IMR-90 (cell line): ENCODE data around the gene CACNB2.
"Not testable (repeated sequence)": the region's sequence is repeated elsewhere in the genome, so short reads cannot be mapped to it uniquely, and the experiment has no call there.

Experiments used
- BHLHE40 ChIP-seq: fragments of 150-350 bp; IDR thresholded peaks from 2 replicates; pipeline ENCODE4 v1.6.1; 2016; ENCODE audit warnings: mild to moderate bottlenecking, low read depth, low read length
- CHD1 ChIP-seq: IDR thresholded peaks from 2 replicates; pipeline ENCODE4 v1.6.1; 2012; ENCODE audit warnings: low read depth, low read length, improper control_type of control experiment
- ELK1 ChIP-seq: fragments of 150-350 bp; IDR thresholded peaks from 2 replicates; pipeline ENCODE4 v1.6.1; 2016; ENCODE audit warnings: low read depth, mild to moderate bottlenecking, low read length, moderate library complexity, borderline replicate concordance
- FOS ChIP-seq: fragments of 150-350 bp; IDR thresholded peaks from 2 replicates; pipeline ENCODE4 v1.6.1; 2016; ENCODE audit warnings: low read depth, low read length
- MAFK ChIP-seq: IDR thresholded peaks from 2 replicates; pipeline ENCODE4 v1.6.1; 2012; ENCODE audit warnings: low read depth, low read length, improper control_type of control experiment
- MXI1 ChIP-seq: IDR thresholded peaks from 2 replicates; pipeline ENCODE4 v1.6.1; 2012; ENCODE audit warnings: low read depth, mild to moderate bottlenecking, low read length, moderate library complexity, borderline replicate concordance
- NFE2L2 ChIP-seq: fragments of 150-350 bp; IDR thresholded peaks from 2 replicates; pipeline ENCODE4 v1.6.1; 2016; ENCODE audit warnings: low read depth, mild to moderate bottlenecking, low read length
- POLR2A ChIP-seq: IDR thresholded peaks from 2 replicates; pipeline ENCODE4 v1.6.1; 2012; ENCODE audit warnings: mild to moderate bottlenecking, low read depth, low read length
- RAD21 ChIP-seq: IDR thresholded peaks from 2 replicates; pipeline ENCODE4 v1.6.1; 2012; ENCODE audit warnings: low read length, improper control_type of control experiment
- RCOR1 ChIP-seq: IDR thresholded peaks from 2 replicates; pipeline ENCODE4 v1.6.1; 2012; ENCODE audit warnings: mild to moderate bottlenecking, low read length, improper control_type of control experiment; ENCODE audit not compliant: insufficient replicate concordance
- RFX5 ChIP-seq: IDR thresholded peaks from 2 replicates; pipeline ENCODE4 v1.8.0; 2012; ENCODE audit warnings: low read depth, mild to moderate bottlenecking, low read length, moderate library complexity
- SMC3 ChIP-seq: fragments of 150-350 bp; IDR thresholded peaks from 2 replicates; pipeline ENCODE4 v1.6.1; 2016; ENCODE audit warnings: low read depth, mild to moderate bottlenecking, antibody characterized with exemption, low read length, moderate library complexity
- TF ChIP-seq, protein P1 (sequence below): conservative IDR thresholded peaks from 2 replicates; pipeline ENCODE4 v1.5.1; 2012; ENCODE audit warnings: mild to moderate bottlenecking, low read depth, low read length, improper control_type of control experiment

GRCh38 chr10:18586637-18587036 lies 446.4 kb downstream of the CACNB2 start:
- TF ChIP-seq CHD1, BHLHE40, POLR2A, RAD21, MXI1, SMC3, FOS, ELK1, MAFK, RFX5, NFE2L2, RCOR1: not testable (repeated sequence)
- TF ChIP-seq, protein P1, sequence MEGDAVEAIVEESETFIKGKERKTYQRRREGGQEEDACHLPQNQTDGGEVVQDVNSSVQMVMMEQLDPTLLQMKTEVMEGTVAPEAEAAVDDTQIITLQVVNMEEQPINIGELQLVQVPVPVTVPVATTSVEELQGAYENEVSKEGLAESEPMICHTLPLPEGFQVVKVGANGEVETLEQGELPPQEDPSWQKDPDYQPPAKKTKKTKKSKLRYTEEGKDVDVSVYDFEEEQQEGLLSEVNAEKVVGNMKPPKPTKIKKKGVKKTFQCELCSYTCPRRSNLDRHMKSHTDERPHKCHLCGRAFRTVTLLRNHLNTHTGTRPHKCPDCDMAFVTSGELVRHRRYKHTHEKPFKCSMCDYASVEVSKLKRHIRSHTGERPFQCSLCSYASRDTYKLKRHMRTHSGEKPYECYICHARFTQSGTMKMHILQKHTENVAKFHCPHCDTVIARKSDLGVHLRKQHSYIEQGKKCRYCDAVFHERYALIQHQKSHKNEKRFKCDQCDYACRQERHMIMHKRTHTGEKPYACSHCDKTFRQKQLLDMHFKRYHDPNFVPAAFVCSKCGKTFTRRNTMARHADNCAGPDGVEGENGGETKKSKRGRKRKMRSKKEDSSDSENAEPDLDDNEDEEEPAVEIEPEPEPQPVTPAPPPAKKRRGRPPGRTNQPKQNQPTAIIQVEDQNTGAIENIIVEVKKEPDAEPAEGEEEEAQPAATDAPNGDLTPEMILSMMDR, result not testable (repeated sequence)
